Fibroblast of skin of back (primary cell): ENCODE measurements around the gene TBX2.

Experiments used
- DNase-seq: peaks from one replicate; pipeline ENCODE4 v3.0.0-alpha.2; 2013

Gene TBX2

DNA sequence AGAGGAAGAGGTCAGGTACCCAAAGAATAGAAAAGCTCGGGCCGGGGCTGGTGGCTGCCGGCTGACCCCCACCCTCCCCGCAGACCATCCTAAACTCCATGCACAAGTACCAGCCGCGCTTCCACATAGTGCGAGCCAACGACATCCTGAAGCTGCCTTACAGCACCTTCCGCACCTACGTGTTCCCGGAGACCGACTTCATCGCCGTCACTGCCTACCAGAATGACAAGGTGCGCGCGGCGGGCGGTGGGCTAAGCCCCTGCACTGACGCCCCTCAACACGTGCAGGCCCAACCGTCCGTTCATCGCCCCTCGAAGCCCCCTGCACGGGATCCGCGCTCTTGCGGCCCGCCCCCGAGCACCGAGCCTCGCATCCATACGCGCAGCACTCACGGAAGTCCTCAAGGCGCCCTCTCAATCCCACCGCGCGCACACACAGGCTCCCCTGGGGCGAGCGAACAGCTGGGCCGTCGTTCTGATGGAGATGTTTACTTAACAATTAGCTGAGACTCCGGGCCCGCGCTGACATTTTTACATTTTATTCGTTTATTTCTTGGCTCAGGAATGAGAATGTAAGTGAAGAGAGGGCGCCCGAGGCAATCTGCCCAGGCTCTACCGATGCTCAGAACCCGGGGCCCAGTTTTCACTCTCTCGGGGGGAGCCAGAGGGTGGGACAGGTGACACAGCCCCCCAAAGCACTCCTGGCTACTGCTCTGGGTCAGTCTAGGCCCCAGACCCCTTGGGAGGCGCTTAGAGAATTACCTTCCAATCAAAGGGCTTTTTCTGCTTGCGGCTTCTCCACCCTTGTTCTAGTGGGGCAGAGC is 3.5 kb downstream of the TBX2 start:
- DNase-seq = peak; percentile 58

DNA sequence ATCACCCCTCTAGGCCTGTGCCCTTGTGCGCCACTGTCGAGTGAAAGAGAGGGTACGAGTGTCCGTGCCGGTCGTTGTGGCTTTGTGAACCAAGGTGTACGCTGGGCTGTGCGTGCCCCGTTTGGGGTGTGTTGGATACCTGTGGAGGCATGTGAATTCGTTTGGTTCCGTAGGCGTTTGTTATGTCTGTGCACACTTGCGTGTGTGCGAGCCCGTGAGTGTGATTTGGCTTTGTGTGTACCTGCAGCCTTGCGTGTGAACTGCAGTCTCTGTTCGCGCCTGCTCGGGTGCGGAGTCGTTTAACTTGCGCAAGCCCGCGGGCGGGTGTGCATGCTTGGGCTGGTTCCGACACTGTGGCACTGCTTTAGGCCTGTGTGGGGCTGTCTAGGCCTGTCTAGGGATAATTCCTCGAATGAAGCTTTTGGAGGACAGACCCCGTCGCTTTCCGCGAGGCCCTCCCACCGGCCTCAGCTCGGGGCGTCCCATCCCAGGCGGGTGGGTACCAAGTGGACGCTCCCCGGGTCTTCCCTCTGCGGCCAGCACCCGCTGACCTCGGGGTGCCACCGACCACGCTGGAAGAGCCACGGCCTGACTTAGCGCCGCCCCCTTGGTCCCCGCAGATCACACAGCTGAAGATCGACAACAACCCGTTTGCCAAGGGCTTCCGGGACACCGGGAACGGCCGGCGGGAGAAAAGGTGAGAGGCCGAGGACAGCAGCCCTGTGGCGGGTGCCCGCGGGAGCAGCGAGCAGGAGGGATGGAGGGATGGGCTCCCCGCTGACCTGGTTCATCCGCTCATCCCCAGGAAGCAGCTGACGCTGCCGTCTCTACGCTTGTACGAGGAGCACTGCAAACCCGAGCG is 4.4 kb downstream of the TBX2 start:
- DNase-seq = no peak

DNA sequence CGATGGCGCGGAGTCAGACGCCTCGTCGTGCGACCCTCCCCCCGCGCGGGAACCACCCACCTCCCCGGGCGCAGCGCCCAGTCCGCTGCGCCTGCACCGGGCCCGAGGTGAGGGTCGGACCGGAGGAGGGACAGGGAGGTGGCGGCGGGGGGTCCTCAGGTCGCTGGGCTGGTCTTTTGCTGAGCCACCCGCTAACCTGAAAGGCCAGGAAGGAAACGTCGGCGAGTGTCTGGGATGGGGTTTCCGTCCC is 4.9 kb downstream of the TBX2 start:
- no peak for DNase-seq

DNA sequence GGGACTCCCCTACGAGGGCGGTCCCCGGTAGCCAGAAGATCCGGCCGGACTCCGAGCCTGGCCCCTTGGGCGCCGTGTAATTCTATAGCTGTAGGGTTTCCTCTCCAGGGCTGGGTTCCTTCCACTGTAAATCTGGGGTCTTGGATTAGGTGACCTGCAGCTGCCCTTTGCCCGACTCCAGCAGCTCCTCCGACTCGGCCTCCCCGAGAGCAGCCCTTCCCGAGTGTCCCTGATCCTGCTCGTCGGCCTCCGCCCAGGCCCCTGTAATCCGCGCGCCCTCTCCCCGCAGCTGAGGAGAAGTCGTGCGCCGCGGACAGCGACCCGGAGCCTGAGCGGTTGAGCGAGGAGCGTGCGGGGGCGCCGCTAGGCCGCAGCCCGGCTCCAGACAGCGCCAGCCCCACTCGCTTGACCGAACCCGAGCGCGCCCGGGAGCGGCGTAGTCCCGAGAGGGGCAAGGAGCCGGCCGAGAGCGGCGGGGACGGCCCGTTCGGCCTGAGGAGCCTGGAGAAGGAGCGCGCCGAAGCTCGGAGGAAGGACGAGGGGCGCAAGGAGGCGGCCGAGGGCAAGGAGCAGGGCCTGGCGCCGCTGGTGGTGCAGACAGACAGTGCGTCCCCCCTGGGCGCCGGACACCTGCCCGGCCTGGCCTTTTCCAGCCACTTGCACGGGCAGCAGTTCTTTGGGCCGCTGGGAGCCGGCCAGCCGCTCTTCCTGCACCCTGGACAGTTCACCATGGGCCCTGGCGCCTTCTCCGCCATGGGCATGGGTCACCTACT is 5.5 kb downstream of the TBX2 start:
- DNase-seq = no peak

DNA sequence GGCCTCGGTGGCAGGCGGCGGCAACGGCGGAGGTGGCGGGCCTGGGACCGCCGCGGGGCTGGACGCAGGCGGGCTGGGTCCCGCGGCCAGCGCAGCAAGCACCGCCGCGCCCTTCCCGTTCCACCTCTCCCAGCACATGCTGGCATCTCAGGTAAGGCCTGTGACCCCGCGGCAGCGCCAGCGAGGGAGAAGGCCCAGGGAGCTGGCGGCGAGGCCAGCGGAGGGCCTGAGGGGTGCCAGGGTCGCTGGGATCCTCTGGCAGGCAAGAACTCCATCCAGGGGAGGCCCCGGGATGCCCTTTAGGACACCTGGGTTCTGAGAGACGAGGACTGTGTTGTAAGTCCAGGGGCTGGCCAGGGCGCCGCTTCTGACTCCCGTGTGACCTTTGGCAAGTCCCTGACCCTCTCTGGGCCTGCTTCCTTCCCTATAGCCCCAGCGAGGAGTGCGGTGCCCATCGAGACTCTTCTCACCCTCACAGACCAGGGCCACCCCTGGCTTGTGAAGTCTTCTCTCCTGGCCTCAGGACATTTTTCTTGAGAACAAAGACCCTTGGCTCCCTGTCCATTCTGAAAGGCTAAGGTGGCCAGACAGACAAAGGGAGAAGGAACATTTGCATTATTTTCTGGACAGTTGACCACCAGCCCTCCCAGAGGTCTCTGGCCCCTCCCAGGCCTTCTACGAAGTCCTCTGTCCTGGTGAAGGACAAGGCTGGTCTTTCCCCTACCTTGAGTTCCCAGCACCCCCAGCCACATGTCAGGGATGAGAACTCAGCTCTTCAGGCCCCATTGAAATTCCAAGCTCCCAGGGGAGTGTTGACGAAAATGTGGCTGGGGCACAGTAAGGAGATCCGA is 6.3 kb downstream of the TBX2 start:
- no peak for DNase-seq

DNA sequence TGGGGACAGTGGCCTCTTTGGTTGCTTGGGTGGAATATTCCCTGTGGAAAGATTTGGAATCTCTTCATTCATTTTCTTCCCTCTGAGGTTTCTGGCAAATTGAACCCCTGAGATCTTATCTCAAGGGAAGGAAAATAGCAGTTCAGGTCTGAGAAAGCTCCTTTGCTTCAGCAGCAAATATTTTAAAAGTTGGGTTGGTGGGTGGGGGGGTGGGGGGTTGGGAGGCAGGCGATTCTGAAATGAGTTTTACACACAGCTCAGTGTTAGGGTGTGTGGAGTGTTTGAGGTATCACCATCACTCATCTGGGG is 6.8 kb downstream of the TBX2 start:
- DNase-seq = no peak

DNA sequence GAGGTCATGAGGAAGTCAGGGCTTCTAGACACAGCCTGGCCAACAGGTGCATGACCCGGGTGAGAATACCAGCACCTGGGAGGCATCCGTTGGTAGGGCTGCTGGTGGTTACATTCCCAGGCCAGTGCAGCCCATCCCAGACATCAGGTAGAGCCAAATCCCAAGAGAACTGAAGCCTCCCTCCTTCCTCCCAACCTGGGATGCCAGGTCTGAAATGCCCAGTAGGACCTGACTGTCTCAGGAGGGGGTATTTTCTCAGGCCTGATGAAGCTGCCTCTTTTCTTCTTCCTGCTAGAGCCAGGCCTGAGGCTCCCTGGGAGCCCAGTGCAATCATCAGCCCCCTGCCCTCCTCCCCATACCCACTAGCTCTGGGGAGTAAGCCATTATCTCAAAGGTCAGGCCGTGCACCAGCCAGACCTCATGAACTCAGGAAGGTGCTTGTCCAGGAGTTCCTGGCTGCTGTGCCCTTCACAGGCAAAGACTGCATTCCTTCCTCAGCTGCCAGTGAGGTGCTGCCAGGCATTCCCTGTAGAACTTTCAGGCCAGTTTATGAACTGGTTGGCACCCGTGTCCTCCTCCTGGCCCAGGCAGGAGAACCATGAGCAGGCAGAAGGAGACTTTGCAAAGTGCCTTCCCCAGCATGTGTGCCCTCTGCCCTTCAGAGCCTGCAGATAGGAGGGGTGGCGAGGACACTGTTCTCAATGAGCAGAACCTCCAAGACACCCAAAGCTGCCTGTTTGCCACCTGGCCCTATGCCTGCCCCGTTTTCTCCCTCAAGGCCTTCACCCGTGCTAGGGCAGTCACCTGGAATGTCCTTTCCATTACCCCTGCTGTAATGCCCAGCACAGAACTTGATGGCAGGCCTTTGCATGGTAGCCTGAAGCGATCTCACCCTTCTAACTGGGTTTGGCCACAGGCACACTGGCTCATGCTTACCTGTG is 7.6 kb downstream of the TBX2 start:
- DNase-seq = no peak

DNA sequence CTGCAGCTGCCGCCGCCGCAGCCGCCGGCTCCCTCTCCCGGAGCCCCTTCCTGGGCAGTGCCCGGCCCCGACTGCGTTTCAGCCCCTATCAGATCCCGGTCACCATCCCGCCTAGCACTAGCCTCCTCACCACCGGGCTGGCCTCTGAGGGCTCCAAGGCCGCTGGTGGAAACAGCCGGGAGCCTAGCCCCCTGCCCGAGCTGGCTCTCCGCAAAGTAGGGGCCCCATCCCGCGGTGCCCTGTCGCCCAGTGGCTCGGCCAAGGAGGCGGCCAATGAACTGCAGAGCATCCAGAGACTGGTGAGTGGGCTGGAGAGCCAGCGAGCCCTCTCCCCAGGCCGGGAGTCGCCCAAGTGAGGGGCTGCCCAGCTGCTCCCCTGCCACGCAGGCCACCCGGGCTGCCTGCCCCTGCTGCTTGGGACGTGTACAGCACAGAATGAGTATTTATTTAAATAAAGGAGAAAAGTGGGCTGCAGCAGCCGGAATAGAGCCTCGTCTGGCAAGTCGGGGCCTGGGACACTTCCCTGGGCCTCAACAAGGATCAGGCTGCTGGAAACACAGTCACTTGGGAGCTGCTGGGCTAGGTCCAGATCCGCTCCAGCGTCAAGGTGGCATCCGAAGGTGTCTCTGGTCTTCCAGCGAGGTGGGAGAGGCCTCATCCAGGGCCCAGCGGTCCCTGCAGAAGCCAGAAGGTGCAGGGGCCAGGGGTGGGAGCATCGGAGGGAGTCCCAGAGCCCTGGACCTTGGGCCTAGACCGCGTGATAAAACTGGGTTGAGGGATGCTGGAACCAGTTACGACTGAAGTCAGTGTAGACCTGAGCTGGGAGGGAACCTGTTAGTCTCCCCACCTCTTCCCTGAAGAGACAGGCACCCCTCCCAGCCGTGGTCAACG is 8.8 kb downstream of the TBX2 start:
- no peak for DNase-seq

DNA sequence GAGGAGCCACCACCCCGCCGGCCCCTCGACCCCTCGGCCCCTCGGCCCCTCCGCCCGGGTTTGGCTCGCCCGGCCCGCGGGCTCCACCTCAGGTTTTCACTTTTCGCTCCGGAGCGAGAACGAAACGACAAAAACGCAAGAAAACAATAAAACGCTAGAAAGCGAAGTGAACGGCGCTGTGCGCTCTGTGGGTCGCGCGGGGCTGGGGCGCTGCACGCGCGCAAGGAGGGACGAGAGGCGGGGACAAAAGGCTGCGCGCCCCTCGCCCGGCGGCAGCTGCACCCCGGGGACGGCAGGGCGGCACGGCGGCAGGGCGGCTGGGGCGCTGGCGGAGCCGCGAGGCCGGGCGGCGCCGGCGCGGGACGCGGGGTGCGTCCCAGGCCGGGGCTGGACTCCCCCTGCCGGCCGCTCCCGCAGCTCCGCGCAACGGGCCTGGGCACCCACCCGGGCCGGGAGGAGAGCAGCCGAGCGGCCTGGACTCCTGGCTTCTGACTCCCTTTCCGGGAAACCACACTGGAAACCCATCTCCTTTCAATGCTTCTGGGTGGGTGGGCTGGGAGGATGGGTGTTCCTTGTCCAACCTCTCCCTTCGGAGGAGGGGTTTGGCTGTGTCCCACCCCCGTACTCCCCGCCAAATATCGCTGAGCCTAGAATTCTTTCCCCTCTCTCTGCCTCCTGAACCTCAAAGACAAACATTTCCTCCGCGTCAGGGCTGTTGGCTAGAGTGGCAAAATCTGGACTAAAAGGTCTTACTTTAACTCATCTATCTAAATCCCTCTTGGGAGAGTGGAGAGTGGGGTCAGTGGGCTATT is 9.9 kb downstream of the TBX2 start:
- peak; percentile 69 for DNase-seq

DNA sequence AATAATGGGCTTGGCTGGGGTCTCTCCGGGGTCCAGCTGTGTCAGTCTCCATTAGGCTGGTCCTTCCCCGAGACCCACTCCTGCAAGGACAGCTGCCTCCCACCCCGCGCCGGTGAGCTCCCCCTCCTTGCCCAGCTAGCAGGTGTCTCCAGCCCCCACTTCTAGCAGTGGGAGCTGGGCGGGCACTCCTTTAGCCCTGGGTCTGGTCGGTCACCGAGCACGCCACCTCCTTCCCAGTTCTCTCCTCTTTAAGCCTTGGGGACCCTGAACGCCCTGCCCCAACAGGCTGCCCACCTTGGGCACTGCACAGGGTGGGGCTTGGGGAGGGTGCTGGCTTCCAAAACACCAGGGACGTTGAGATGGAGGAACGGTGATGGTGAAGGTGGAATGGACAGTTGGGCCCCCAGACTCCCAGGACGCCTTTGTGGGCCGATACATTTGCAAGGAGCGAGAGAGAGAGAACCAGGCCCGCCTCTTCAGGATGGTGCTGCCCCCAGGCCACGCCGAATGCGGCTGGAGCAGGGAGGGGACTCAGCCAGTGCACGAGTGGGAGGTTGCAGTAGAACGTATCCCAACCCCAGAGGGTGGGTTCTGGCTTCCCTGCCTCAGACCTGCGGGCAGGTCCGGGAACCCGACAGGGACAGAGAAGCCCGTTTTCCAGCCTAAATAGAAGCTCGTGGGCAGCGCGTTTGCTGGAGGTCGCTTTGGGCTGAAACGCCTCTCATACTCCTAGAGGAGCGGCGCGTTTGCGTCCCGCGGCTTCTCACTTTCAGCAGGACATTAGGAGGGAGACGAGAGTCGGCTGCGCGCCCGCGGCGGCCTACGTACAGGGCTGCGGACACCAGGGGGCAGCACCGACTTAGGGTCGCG is 10.7 kb downstream of the TBX2 start:
- DNase-seq = no peak

DNA sequence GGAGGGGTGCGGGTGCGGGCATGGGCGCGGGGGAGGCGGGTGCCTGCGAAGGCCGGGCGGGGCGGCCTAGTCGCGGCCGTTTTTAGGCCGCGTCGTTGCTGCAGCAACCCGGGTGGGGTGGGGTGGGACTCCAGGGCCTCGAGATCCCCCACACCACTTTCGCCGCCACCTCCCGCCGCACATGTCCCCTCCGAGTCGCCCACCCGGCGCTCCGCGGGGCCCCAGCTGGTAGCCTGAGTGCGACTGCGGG is 11.3 kb downstream of the TBX2 start:
- no peak for DNase-seq

DNA sequence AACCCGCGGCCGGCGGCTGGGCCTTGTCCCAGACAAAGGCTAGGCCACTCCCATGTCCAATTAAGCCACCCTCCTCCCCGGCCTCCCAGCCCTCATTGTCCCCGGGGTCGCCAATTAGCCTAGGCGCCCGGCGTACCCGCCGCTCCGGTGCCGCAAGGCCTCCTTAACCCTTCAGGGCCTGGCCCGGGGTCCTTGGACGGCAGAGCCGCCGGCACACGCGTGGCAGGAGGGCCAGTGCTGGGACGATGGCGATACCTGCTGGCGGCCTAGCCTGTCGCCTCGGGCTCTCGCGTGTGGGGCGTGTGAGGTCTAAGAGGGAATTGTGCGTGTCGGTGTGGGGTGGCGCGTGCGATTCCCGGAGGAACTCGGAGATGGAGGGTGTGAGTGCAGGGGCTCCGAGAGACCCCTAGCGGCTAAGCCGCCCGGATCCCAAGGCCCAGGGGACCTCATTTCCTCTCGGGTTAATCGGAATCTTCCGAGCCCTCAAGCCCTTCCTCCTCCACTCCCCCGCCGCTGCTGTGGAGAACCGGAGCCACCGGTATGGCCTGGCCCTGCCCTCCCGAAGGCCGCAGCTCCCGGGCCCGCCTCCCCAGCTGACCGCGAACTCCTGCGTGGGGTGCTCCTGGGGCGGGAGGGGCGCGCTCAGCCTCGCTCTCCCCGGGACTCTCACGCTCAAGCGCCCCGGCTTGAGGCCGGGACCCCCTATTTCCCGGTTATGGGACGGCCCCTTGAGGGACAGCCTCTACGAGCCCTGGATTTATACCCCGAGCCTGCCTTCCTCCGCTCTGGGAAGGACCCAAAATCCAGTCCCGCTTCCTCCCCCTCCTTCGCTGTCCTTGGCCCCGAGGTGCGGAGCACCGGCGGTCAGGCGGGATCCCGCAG is 11.9 kb downstream of the TBX2 start:
- no peak for DNase-seq

DNA sequence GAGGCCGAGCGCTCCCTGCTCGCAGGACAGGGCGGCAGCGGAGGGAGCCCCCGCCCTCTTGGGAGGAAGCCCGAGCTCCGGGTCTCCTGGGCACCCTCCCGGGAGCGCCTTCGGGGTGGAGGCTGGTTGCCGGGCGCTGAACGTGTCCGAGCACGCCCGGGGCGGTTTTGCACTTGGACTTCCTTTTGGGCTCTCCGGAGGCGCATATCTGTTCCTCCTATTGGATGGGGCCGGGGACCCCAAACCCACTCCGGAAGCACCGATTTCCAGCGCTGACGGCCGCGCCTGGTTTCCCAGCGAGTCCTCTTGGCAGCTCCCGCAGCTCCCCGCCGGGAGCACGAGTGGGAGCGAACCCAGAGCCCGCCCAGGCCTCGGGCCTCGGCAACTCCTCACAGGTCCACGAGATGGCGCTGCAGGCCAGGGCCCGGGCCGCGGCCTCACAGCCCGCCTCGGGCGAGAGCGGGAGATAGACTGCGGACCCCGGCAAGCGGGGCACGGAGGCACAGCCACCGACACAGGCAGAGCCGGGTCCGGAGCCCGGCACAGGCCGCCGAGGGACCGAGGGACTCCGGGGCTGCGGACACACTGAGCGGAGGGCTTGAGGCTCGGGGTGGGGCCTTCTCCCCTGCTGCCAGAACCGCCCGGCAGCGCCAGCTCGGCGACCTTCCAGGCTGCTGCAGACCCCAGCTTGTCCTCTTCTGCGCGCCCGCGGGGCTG is 12.7 kb downstream of the TBX2 start:
- peak; percentile 72 for DNase-seq

DNA sequence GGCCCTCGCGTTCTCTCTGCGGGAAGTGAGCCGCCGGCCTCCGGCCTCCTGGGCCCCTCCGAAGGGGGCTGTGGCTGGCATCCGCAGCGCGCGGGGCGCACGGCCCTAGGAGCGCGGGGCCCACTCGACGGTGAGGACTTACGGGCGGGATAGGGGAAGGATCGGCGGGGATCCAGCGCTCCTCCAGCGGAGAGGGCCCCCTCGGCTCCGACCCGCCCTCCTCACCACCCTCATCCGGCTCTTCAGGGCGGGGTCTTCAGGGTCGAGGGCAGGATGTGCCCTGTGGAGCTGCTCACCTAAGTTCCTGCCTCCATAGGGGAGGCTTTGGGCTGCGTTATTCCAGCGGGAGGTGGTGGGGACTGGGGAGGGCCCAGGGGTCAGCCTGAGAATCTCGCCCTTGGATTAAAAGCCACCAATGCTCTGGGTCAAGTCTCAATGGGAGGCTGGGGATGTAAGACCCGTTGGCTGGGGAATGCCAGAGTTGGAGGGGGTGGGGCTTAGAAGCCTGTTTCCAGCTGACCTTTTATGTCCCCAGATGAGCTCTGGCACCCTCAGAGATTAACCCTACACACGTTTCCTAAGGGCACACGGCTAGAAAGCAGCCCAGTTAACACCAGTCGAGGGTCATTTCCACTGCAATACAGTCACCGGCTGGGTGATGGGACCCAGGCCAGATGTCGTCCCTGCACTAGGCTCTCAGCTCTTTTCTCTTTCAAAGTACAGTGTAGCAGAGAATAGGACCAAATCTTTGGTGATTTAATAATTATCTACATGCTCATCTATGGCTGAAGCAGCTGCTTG is 13.4 kb downstream of the TBX2 start:
- no peak for DNase-seq

DNA sequence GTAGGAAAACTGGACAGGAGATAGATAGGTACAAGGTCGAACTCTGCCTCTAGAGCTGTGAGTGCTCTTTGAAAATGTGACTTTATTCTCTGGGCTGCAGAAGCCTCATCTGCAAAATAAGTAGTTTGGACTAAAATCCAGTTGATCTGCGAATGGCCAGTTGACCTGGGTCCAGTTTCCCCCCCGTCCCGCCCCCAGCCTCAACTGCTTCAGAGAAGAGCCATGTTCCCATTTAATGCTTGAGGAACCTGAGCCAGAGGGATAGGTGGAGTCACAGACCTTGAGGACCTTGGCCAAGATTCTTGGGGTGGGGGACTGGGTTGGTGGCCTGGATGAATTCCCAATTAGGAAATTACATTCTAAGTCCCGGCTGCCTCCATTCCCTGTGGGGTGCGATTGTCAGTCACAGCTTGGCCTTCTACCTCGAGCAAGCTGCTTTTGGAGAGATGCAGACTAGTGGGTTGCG is 14.1 kb downstream of the TBX2 start:
- no peak for DNase-seq
